Activated gamma-delta T cell treated with Interleukin-2 at 50 U/mL for 16 hours (primary cell): ENCODE results near the gene OR51F2.
"Not testable (repeated sequence)": the region's sequence is repeated elsewhere in the genome, so short reads cannot be mapped to it uniquely, and the experiment has no call there.

Source experiments
- DNase-seq: peaks from one replicate; pipeline ENCODE4 v3.0.0-alpha.2; 2020

OR51F2 gene

GRCh38 chr11:4821021-4821420 lies at the start of gene OR51F2:
Gene OR51F2, plus strand, starts transcription at chr11:4821321. Its CDS starts 101 bp downstream, at chr11:4821422.
- DNase-seq, result no peak

- DNase-seq, result no peak
Measured at GRCh38 chr11:4782454-4782853, 38.7 kb upstream of the OR51F2 start.

GRCh38 chr11:4797206-4797605 lies 23.9 kb upstream of the OR51F2 start:
- no peak for DNase-seq

GRCh38 chr11:4798427-4799183 lies 22.5 kb upstream of the OR51F2 start:
- DNase-seq, result no peak

- not testable (repeated sequence) for DNase-seq
Measured at GRCh38 chr11:4801316-4801715, 19.8 kb upstream of the OR51F2 start.

- no peak for DNase-seq
Measured at GRCh38 chr11:4804280-4804679, 16.8 kb upstream of the OR51F2 start, which contains the start of gene OR52R1. Gene OR52R1, minus strand, starts transcription at chr11:4804380. Its CDS starts 0 bp downstream, at chr11:4804380.

- DNase-seq, result no peak
Measured at GRCh38 chr11:4808476-4808875, 12.6 kb upstream of the OR51F2 start.

- no peak for DNase-seq
Measured at GRCh38 chr11:4809246-4809645, 11.9 kb upstream of the OR51F2 start.

- no peak for DNase-seq
Measured at GRCh38 chr11:4825132-4825531, 4.0 kb downstream of the OR51F2 start.

- no peak for DNase-seq
Measured at GRCh38 chr11:4826425-4826824, 5.3 kb downstream of the OR51F2 start.

GRCh38 chr11:4830346-4830745 lies 9.2 kb downstream of the OR51F2 start:
- no peak for DNase-seq

- DNase-seq, result no peak
Measured at GRCh38 chr11:4830909-4831308, 9.8 kb downstream of the OR51F2 start.

GRCh38 chr11:4839851-4840549 lies 18.9 kb downstream of the OR51F2 start:
- no peak for DNase-seq

- no peak for DNase-seq
Measured at GRCh38 chr11:4848908-4849532, 27.9 kb downstream of the OR51F2 start, which contains the start of gene OR51S1. Gene OR51S1, minus strand, starts transcription at chr11:4849208. Its CDS starts 0 bp downstream, at chr11:4849208.

GRCh38 chr11:4851033-4851432 lies 29.9 kb downstream of the OR51F2 start:
- no peak for DNase-seq

- not testable (repeated sequence) for DNase-seq
Measured at GRCh38 chr11:4854286-4854685, 33.2 kb downstream of the OR51F2 start.

GRCh38 chr11:4862447-4863236 lies 41.5 kb downstream of the OR51F2 start:
- DNase-seq, result no peak

- no peak for DNase-seq
Measured at GRCh38 chr11:4863876-4864275, 42.8 kb downstream of the OR51F2 start.

- DNase-seq, result no peak
Measured at GRCh38 chr11:4865855-4866254, 44.7 kb downstream of the OR51F2 start.
